HG02970 (cell line): Measurements from ENCODE around the gene PNPLA6.
"Not testable (repeated sequence)": the region's sequence is repeated elsewhere in the genome, so short reads cannot be mapped to it uniquely, and the experiment has no call there.

Experiments
- ATAC-seq: cut with Tn5 transposase; IDR thresholded peaks from one replicate; pipeline ENCODE4 v1.9.1; 2021; ENCODE audit warnings: mild to moderate bottlenecking, moderate library complexity, moderate number of reproducible peaks; ENCODE audit not compliant: unreplicated experiment, low FRiP score

Gene PNPLA6

DNA sequence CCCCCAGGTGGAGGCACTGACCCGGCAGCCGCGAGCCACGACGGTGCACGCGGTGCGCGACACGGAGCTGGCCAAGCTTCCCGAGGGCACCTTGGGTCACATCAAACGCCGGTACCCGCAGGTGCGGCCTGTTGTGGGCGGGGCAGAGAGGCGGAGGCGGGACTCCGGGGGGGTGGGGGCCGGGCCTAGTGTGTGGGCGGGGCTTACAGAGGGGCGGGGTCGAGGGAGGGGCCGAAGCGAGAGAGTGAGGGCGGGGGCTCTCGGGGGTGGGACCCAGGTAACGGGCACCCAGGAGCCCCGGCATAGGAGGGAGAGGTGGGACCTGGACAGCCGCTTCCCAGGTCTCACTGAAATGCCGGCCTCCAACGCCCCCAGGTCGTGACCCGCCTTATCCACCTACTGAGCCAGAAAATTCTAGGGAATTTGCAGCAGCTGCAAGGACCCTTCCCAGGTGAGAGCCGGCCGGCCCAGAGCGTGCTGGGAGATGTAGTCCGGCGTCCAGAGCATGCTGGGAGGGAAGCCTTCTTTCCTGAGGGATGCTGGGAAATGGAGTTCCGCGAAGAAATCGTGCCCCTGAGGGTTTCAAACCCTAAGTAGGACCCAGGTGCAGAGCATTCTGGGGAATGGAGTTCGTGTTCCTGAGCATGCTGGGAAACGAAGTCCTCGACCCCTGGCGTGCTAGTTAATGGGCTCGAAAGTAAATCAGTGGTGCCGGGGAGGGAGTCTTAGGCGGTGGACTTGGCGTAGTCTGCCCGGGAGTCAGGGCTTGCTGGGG, 15.7 kb downstream of the PNPLA6 start:
- no peak for ATAC-seq

DNA sequence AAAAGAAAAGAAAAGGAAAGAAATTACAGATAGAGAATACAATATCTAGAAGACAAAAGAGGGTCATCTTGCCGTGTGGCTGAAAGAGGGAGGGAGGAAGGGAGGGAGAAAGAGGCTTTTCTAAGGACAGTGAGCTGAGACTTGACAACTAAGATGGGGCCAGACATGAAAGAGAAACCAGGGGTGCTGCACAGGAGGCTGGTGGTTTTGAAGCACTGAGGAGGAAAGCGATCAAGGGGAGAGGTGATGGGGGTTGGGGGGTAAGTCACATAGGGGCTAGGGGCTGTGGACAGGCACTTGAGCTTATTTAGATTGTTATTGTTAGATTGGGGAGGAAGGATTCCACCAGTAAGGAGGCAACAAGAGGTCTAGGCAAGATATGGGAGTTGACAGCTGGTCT, 17.3 kb downstream of the PNPLA6 start:
- no peak for ATAC-seq

DNA sequence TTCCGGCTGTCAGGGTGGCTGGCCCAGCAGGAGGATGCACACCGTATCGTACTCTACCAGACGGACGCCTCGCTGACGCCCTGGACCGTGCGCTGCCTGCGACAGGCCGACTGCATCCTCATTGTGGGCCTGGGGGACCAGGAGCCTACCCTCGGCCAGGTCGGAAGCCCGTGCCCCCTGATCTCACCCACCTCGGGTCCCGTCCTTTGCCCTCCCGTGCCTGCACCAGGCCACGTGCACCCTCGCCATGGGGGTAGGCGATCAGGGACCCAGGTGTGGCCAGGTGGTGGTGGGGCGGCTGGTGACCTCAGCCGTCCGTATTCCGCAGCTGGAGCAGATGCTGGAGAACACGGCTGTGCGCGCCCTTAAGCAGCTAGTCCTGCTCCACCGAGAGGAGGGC, 19.0 kb downstream of the PNPLA6 start:
- ATAC-seq = no peak

DNA sequence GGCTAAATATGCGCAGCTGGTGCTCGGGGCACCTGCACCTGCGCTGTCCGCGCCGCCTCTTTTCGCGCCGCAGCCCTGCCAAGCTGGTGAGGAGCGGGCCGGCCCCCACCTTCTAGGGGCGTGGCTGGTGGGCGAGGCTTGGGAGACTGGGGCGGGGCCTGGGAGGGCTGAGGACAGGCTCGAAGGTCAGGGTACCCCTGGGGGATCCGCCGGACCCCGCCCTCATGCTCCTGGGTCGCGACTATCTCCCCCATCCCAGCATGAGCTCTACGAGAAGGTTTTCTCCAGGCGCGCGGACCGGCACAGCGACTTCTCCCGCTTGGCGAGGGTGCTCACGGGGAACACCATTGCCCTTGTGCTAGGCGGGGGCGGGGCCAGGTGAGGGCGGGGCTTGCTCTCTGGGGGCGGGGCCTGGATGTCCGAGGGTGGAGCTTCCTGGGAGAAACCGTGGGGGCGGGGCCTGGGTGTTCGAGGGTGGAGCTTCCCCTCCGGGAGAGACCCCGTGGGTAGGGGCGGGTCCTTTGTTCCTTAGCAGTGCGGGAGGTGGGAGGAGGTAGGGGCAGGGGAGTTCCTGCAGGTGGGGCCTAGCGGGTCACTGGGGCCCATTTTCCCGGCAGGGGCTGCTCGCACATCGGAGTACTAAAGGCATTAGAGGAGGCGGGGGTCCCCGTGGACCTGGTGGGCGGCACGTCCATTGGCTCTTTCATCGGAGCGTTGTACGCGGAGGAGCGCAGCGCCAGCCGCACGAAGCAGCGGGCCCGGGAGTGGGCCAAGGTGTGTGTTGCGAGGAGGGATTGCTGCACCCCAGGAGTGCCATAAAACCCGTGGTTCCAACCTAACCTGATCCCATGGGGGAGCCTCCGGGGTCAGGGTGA, 19.7 kb downstream of the PNPLA6 start:
- no peak for ATAC-seq

GRCh38 chr19:7556696-7557315, 21.3 kb downstream of the PNPLA6 start:
- no peak for ATAC-seq

DNA sequence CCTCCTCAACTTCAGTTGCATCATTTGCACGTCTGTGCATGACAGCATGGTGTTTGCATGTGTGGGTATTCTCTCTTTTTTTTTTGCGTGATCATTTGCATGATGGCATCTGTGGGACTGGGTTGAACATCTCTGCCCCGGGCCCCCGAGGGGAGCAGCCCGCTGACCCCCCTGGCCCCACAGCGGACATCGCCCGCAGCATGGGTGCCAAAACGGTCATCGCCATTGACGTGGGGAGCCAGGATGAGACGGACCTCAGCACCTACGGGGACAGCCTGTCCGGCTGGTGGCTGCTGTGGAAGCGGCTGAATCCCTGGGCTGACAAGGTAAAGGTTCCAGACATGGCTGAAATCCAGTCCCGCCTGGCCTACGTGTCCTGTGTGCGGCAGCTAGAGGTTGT, 23.1 kb downstream of the PNPLA6 start:
- ATAC-seq = no peak

DNA sequence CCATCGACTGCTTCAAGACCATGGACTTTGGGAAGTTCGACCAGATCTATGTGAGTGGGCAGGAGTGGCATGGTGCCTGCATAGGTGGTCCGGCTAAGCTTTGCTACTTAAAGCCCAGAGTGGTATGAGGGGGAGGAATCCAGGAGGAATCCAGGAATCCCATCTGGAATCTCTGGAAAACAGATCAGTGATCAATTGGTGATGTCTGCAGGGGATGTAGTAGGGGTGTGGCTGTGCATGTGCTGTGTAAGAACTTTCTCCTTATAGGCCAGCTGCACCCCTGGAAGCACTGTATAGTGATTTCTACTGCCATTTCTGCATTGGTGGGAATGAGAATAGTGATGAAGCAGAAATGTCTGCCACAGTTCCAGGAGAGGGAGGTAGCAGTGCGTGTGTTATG, 23.6 kb downstream of the PNPLA6 start:
- ATAC-seq = no peak

- ATAC-seq = no peak
These were observed 24.7 kb downstream of the PNPLA6 start for GRCh38 chr19:7560255-7560654.

DNA sequence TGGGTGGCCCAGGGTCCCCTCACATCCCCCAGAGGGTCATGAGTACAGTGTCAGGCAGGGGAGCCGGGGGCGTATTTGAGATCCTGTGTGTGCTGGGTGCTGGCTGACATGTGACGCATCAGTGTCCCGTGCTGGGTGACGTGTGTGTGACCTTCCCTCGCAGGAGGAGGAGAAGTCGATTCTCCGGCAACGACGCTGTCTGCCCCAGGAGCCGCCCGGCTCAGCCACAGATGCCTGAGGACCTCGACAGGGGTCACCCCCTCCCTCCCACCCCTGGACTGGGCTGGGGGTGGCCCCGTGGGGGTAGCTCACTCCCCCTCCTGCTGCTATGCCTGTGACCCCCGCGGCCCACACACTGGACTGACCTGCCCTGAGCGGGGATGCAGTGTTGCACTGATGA, 25.8 kb downstream of the PNPLA6 start:
- no peak for ATAC-seq

DNA sequence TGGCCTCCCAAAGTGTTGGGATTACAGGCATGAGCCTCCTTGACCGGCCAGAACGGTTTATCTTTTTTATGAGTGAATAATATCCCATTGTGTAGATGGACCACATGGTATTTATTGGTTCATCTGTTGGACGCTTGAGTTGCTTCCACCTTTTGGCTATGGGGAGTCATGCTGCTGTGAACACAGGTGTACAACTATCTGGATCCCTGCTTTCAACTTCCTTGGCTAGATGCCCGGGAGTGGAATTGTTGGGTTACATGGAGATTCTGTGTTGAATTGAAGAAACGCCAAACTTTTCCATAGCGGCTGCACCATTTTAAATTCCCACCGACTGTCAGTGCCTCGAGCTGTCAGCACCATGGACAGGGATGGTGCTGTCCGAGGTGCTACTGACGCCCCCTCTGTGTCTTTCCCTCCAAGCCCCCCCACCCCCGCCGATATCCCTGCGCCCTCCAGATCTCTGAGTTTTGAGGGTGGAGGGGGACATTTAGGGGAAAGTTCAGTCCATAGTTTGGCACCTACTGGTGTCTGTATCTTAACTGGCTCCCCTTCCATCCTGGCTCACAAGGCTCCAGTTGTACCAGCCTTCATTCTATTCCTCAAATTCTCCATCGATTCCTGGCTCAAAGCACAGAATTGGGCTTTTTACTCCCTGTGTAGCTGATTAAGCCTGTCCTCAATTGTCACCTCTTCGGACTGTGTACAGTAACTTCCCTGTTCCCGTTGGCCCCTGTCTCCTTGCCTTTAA, 27.3 kb downstream of the PNPLA6 start:
- ATAC-seq = no peak

GRCh38 chr19:7564866-7565265, 29.3 kb downstream of the PNPLA6 start:
- ATAC-seq = no peak

DNA sequence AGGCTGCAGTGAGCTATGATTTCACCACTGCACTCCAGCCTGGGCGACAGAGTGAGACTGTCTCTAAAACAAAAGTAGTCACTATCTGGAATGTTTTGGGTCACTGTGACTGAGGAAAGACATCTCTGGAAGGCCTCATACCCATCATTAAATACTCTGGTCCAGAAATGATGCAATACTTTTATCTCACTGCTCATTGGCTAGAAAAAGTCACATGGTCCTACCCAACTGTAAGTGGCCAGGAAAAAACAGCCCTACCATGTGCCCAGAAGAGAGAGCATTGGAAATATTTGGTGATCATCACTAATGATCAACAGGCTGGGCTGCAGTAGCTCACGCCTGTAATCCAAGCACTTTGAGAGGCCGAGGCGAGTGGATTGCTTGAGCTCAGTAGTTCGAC, 29.8 kb downstream of the PNPLA6 start:
- ATAC-seq = no peak

DNA sequence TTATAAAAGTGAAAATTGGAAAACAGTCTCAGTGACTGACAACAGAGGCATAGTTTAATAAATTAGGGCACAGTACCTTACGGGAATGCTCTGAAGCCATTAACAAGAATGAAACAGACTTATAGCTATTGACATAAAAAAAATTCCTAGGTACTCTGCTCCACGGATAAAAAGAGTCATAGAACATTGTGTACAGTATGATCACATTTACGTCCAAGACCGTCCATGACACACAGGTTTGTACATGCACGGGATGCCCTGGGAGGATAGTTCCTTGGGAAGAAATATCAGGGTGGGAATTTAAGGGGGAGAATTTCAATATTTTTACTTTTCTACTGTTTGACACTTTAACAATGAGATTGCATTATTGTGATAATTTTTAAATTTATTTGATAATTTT, 35.2 kb downstream of the PNPLA6 start:
- ATAC-seq = no peak

DNA sequence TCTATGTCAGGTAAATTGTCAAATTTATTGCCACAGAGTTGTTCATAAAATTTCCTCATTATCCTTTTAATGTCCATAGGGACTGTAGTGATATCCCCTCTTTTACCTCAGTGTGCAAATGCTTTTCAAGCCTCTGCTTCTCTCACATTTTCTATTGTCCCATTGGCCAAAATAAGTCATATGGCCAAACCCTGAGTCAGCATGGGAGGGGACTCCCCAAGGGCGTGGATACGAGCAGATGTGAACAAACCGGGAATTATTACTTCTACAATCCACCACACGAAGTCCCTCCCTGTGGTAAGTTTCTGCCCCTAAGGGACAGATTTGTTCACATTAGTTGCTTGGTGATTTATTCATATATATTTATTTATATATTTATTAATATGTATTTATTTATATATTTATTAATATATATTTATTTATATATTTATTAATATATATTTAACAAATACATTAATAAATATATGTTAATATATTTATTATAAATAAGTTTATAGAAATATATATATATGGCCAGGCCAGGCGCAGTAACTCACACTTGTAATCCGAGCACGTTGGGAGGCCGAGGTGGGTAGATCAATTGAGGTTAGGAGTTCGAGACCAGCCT, 40.0 kb downstream of the PNPLA6 start:
- ATAC-seq = no peak

DNA sequence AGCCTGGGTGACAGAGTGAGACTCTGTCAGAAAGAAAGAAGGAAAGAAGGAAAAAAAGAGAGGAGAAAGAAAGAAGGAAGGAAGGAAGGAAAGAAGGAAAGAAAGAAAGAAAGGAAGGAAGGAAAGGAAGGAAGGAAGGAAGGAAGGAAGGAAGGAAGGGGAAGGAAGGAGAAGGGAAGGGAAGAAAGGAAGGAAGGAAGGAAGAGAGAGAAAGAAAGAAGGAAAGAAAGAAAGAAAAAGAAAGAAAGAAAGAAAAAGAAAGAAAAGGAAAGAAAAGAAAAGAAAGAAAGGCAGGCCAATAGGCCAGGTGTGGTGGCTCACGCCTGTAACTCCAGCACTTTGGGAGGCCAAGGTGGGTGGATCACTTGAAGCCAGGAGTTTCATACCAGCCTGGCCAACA, 41.9 kb downstream of the PNPLA6 start:
- not testable (repeated sequence) for ATAC-seq

- no peak for ATAC-seq
These were observed 42.6 kb downstream of the PNPLA6 start for GRCh38 chr19:7578127-7578526.

DNA sequence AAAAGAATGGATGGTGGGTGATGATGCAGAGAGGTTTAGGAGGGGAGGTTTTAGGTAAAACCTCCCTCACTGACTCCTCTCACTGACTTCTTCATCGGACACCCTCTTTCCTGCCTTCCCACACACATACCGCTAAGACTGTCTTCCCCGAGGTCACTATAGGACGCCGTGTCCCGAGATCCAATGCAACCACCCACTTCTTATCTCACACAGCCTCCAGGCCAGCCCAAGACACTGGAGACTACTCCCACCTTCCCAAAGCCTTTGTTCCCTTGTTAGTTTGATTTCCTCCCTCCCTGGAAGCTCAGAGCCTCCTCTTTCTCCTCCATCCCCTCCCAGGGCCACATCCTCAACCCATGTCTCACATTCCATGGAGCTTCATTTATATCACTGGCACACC, 43.7 kb downstream of the PNPLA6 start:
- no peak for ATAC-seq

DNA sequence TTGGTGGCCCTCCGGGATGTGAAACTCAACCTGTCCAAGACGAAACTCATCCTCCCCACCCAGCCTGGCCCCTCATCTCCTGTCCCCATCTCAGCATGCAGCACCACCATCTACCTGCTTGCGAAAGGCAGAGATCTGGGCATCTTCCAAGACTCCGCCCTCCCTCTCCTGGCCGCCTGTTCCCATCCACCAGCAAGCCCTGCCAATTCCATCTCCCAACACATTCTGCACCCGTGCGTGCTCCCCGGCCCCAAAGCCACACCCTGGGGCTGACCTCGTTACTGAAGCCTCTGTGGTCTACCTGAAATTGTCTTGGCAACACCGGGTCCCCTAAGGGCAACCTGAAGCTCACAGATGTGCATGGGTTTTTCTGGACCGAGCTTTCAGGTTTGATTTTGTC, 46.9 kb downstream of the PNPLA6 start:
- no peak for ATAC-seq

DNA sequence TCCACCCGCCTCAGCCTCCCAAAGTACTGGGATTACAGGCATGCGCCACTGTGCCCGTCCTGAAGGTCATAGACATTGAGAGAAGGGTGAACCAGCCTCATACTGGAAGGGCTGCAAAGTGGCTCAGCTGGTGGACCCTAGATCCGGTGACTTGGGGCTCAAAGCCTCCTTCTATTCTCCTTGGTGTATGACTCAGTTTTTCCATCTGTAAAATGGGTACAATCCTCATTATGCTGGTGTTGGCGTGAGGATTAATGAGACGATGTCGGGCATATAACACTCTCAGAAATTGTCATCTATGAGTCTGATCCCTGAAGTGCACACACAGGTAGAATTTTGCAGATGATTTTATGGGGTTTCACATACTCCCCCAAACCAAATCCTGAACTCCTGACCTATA, 54.3 kb downstream of the PNPLA6 start:
- ATAC-seq = no peak

DNA sequence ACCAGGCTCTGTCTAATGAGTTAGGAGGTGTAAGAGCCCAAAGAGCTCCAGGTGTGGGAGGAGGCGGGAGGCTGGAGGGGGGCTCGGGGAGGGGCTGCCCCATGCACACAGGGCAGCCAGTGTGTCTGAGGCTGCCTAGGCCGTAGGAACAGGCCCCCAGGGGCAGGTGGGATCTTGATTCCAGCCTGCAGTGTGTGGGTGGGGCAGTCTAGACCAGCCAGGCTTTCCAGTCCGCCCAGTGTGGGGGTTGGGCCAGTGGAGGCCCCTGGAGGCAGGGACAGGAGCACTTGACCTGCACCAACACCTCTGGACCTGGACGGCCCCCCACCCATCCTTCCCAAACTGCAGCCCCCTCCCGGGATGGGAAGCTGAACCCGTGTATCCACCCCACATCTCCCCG, 54.7 kb downstream of the PNPLA6 start:
- no peak for ATAC-seq
